ENCODE data around the gene VGLL4.
"Not testable (repeated sequence)": the region's sequence is repeated elsewhere in the genome, so short reads cannot be mapped to it uniquely, and the experiment has no call there.

- not testable (repeated sequence) for TF ChIP-seq CTCF (conservative IDR thresholded peaks at IDR 0.05; ENCODE audit: low read length); EZH2phosphoT487 (IDR thresholded peaks at IDR 0.05; ENCODE audit: borderline replicate concordance, low read depth, low read length)
These were observed 130.4 kb downstream of the VGLL4 start for GRCh38 chr3:11513125-11513816.

Measured in OCI-LY7 (cell line).